Measurements from ENCODE around the gene CADM2. TPM values are rescaled to one million over a fixed set of nuclear protein-coding genes. Genes with fewer than 3 reads are reported as not detected.

Gene CADM2
- total RNA-seq, 1 experiment from 2014 or later = not detected

DNA sequence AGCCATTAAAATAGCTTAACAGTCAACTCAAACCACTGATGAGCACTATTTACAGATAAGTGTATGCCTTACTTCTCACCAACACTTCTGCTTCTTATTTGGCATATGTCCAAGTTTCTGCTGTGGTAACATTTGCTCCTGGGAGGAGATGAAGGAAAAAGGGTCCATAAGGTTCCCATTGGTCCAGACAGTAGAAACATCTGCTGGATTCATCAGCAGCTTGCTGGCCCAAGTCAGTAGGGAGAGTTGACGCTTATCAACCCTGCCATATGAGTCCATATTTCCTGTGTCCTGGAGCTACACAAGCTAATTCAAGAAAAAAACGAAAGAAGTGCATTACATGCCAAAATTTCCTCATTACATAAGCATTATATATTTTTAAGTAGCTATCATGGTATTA is 824.5 kb downstream of the CADM2 start:
- CTCF ChIA-PET = no interaction called here
- no peaks in the 10 kb centered on the region for H3K27me3 ChIP-seq (ENCODE audit: insufficient read depth, low read length)
- no peak overlapping the region for H3K4me3 ChIP-seq (replicated peaks in 1 of 2; ENCODE audit: low read depth in 1 of 2, low read length in 2 of 2)
- DNase-seq (ENCODE audit: low read depth, low spot score) (no peak), ATAC-seq (no peak)
- no peak overlapping the region for H3K27ac ChIP-seq (ENCODE audit: low read depth, low read length)
- intact Hi-C loops (cut with micrococcal nuclease) = no loop called here
- peaks cover 21 to 37% of the 10 kb centered on the region in 2 experiments; a peak in 3 of 4 replicates for H3K9me3 ChIP-seq (ENCODE audit: control insufficient read depth in 1 of 2, insufficient read depth in 1 of 2, low read depth in 1 of 2, low read length in 2 of 2)
- POLR2A ChIA-PET = no interaction called here
- RAD21 ChIA-PET (ENCODE audit: low non-redundant PET in 1 of 2, low total read pairs in 2 of 2, uncharacterized antibody in 2 of 2, unreplicated experiment in 2 of 2) = no interaction called here
- no peaks in the 10 kb centered on the region for H4K20me1 ChIP-seq (ENCODE audit: insufficient read depth)
- H3K9ac ChIP-seq (ENCODE audit: low read length) = no peak overlapping the region
- no peak overlapping the region for H2AFZ ChIP-seq (ENCODE audit: low read depth, low read length, poor library complexity, severe bottlenecking)
- no peaks in the 10 kb centered on the region for H3K36me3 ChIP-seq (ENCODE audit: control insufficient read depth in 1 of 2, insufficient read depth in 2 of 2, low read length in 2 of 2)
- no peaks in the 10 kb centered on the region for H3K79me2 ChIP-seq (ENCODE audit: insufficient read depth, low read length)
- no peaks in the 10 kb centered on the region for H3K9me2 ChIP-seq (ENCODE audit: insufficient read depth)
- H3K4me2 ChIP-seq (ENCODE audit: low read length) = no peak overlapping the region
- H3K4me1 ChIP-seq (ENCODE audit: control insufficient read depth in 1 of 2, insufficient read depth in 2 of 2, low read length in 2 of 2) = no peaks in the 10 kb centered on the region; a peak in 1 of 4 replicates
- TF ChIP-seq CBX3 (IDR thresholded peaks at IDR 0.05; ENCODE audit: low read depth) (no peak), ELF1 (IDR thresholded peaks at IDR 0.05; ENCODE audit: borderline replicate concordance, low read depth) (no peak), TCF7L2 (IDR thresholded peaks at IDR 0.05; ENCODE audit: borderline replicate concordance, extremely low read depth, insufficient read depth, insufficient read length) (no peak), FOSL1 (IDR thresholded peaks at IDR 0.05; ENCODE audit: low read depth) (no peak), JUND (IDR thresholded peaks at IDR 0.05) (no peak), EZH2phosphoT487 (IDR thresholded peaks at IDR 0.05; ENCODE audit: borderline replicate concordance) (no peak), ZNF274 (IDR thresholded peaks at IDR 0.05; ENCODE audit: low read depth, low read length) (no peak), SP1 (IDR thresholded peaks at IDR 0.05; ENCODE audit: low read depth) (no peak), POLR2A (IDR thresholded peaks at IDR 0.05; ENCODE audit: borderline replicate concordance, extremely low read depth, insufficient read depth, insufficient read length) (no peak), POLR2AphosphoS5 (IDR thresholded peaks at IDR 0.05; ENCODE audit: low read depth, low read length) (no peak), SRF (IDR thresholded peaks at IDR 0.05; ENCODE audit: low read depth) (no peak), ZFX (IDR thresholded peaks at IDR 0.05) (no peak), RAD21 (IDR thresholded peaks at IDR 0.05; ENCODE audit: low read depth) (no peak), YY1 (IDR thresholded peaks at IDR 0.05; ENCODE audit: extremely low read depth, insufficient replicate concordance, low read depth, low read length) (no peak), CEBPB (IDR thresholded peaks at IDR 0.05; ENCODE audit: low read depth) (no peak), SIN3A (IDR thresholded peaks at IDR 0.05; ENCODE audit: low read depth) (no peak), EZH2 (IDR thresholded peaks at IDR 0.05) (no peak)
- TF ChIP-seq, protein P1, sequence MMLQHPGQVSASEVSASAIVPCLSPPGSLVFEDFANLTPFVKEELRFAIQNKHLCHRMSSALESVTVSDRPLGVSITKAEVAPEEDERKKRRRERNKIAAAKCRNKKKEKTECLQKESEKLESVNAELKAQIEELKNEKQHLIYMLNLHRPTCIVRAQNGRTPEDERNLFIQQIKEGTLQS (IDR thresholded peaks at IDR 0.05) = no peak
- TF ChIP-seq, protein P2, sequence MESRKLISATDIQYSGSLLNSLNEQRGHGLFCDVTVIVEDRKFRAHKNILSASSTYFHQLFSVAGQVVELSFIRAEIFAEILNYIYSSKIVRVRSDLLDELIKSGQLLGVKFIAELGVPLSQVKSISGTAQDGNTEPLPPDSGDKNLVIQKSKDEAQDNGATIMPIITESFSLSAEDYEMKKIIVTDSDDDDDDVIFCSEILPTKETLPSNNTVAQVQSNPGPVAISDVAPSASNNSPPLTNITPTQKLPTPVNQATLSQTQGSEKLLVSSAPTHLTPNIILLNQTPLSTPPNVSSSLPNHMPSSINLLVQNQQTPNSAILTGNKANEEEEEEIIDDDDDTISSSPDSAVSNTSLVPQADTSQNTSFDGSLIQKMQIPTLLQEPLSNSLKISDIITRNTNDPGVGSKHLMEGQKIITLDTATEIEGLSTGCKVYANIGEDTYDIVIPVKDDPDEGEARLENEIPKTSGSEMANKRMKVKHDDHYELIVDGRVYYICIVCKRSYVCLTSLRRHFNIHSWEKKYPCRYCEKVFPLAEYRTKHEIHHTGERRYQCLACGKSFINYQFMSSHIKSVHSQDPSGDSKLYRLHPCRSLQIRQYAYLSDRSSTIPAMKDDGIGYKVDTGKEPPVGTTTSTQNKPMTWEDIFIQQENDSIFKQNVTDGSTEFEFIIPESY (IDR thresholded peaks at IDR 0.05; ENCODE audit: extremely low read depth, insufficient replicate concordance, low read length) = no peak
- TF ChIP-seq, protein P3, sequence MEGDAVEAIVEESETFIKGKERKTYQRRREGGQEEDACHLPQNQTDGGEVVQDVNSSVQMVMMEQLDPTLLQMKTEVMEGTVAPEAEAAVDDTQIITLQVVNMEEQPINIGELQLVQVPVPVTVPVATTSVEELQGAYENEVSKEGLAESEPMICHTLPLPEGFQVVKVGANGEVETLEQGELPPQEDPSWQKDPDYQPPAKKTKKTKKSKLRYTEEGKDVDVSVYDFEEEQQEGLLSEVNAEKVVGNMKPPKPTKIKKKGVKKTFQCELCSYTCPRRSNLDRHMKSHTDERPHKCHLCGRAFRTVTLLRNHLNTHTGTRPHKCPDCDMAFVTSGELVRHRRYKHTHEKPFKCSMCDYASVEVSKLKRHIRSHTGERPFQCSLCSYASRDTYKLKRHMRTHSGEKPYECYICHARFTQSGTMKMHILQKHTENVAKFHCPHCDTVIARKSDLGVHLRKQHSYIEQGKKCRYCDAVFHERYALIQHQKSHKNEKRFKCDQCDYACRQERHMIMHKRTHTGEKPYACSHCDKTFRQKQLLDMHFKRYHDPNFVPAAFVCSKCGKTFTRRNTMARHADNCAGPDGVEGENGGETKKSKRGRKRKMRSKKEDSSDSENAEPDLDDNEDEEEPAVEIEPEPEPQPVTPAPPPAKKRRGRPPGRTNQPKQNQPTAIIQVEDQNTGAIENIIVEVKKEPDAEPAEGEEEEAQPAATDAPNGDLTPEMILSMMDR (IDR thresholded peaks at IDR 0.05 in 2 of 3, conservative IDR thresholded peaks at IDR 0.05 in 1 of 3; ENCODE audit: borderline replicate concordance in 1 of 3, insufficient read depth in 1 of 3, low read depth in 2 of 3, low read length in 2 of 3) = no peak
- no TSS peak for BruUV-seq (replicated peaks)
